Loucy (cell line): Measurements from ENCODE around the gene GRID1.

ENCODE experiments used
- EZH2phosphoT487 ChIP-seq: fragments of 200-600 bp; IDR thresholded peaks from 2 replicates; pipeline ENCODE4 v1.6.1; 2018; ENCODE audit warnings: antibody characterized with exemption, mild to moderate bottlenecking, moderate library complexity, borderline replicate concordance
- TF ChIP-seq, protein P1 (sequence below): fragments of 200-600 bp; sonication (generic); conservative IDR thresholded peaks from 2 replicates; pipeline ENCODE4 v1.5.1; 2014; ENCODE audit warnings: mild to moderate bottlenecking, antibody characterized with exemption, low read length

DNA sequence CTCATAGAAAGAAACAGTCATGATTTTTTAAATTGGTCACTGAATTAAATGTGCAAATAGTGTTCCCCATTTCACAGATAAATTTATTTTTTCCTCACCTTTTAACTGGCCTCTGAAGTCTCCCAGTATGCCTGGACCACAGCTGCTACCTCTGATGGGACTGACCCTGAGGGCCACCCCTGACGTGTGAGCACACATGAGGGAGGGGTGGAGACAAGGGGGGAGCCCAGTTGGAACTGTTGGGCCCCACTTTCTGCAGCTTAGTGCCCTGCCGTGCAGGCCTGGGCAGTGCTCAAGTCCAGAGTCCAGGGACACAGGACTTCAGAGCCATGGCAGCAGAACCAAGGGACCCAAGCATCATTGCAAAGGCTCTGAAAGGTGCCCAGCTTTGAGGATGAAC lies 243.9 kb downstream of the GRID1 start:
- TF ChIP-seq EZH2phosphoT487: no peak
- TF ChIP-seq, protein P1, sequence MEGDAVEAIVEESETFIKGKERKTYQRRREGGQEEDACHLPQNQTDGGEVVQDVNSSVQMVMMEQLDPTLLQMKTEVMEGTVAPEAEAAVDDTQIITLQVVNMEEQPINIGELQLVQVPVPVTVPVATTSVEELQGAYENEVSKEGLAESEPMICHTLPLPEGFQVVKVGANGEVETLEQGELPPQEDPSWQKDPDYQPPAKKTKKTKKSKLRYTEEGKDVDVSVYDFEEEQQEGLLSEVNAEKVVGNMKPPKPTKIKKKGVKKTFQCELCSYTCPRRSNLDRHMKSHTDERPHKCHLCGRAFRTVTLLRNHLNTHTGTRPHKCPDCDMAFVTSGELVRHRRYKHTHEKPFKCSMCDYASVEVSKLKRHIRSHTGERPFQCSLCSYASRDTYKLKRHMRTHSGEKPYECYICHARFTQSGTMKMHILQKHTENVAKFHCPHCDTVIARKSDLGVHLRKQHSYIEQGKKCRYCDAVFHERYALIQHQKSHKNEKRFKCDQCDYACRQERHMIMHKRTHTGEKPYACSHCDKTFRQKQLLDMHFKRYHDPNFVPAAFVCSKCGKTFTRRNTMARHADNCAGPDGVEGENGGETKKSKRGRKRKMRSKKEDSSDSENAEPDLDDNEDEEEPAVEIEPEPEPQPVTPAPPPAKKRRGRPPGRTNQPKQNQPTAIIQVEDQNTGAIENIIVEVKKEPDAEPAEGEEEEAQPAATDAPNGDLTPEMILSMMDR: no peak
